Chondrocyte (in vitro differentiated cells): Measurements from ENCODE around the gene DNAH2. TPM values are rescaled to one million over a fixed set of nuclear protein-coding genes. Genes with fewer than 3 reads are reported as not detected.

Source experiments
- DNase-seq: peaks from one replicate; pipeline ENCODE4 v3.0.0; 2021; ENCODE audit warnings: mixed read lengths, low spot score
- H3K27ac Mint-ChIP-seq: one replicate; pipeline ENCODE4 v1.8.0; 2021; ENCODE audit warnings: mild to moderate bottlenecking, moderate library complexity, mixed read lengths; ENCODE audit not compliant: unreplicated experiment
- H3K27me3 Mint-ChIP-seq: 2 replicates; pipeline ENCODE4 v1.8.0; 2021; ENCODE audit warnings: low read depth, mixed read lengths
- H3K36me3 Mint-ChIP-seq: 2 replicates; pipeline ENCODE4 v1.8.0; 2021; ENCODE audit warnings: low read depth, mixed read lengths
- H3K4me1 Mint-ChIP-seq: 2 replicates; pipeline ENCODE4 v1.8.0; 2021; ENCODE audit warnings: low read depth, mild to moderate bottlenecking, mixed read lengths
- H3K4me3 Mint-ChIP-seq: one replicate; pipeline ENCODE4 v1.8.0; 2021; ENCODE audit warnings: mild to moderate bottlenecking, moderate library complexity, mixed read lengths; ENCODE audit not compliant: unreplicated experiment
- H3K9me3 Mint-ChIP-seq: 2 replicates; pipeline ENCODE4 v1.8.0; 2021; ENCODE audit warnings: low read depth, mixed read lengths
- CTCF ChIP-seq: fragments of 200-600 bp; sonication (generic); IDR thresholded peaks from 2 replicates; pipeline ENCODE4 v1.5.0; 2021; ENCODE audit warnings: antibody characterized with exemption, mild to moderate bottlenecking, moderate library complexity
- total RNA-seq: library from RNA; stranded (reverse); gene quantifications from 3 replicates; pipeline ENCODE4 v1.2.1, GENCODE V29; 2021

Gene DNAH2
- total RNA-seq, 1 donor from 2014 or later, result not detected

GRCh38 chr17:7703584-7704479 is 13.7 kb upstream of the DNAH2 start:
- Mint-ChIP-seq H3K9me3 (no peaks in the 10 kb centered on the region), H3K36me3 (peaks cover 2% of the 10 kb centered on the region), H3K4me3 (peak overlapping the region; percentile 78), H3K4me1 (peaks cover 27% of the 10 kb centered on the region), H3K27me3 (peaks cover 11% of the 10 kb centered on the region), H3K27ac (peak overlapping the region; percentile 54)
- DNase-seq, result no peak
- no peak for TF ChIP-seq CTCF

GRCh38 chr17:7704601-7705268 is 12.8 kb upstream of the DNAH2 start, which contains the start of gene EFNB3:
TSS of gene EFNB3 (plus strand) at chr17:7705202. CDS start at chr17:7705599, 397 bp downstream.
- Mint-ChIP-seq H3K9me3 (no peaks in the 10 kb centered on the region), H3K27ac (no peak within 1 kb of the TSS), H3K4me1 (peaks cover 27% of the 10 kb centered on the region), H3K4me3 (peak within 1 kb of the TSS; percentile 78), H3K27me3 (peaks cover 11% of the 10 kb centered on the region), H3K36me3 (peaks cover 2% of the 10 kb centered on the region)
- TF ChIP-seq CTCF, result no peak
- no peak for DNase-seq

- Mint-ChIP-seq H3K4me3 (peak overlapping the region; percentile 78), H3K27me3 (peaks cover 11% of the 10 kb centered on the region), H3K4me1 (peaks cover 27% of the 10 kb centered on the region), H3K27ac (no peak overlapping the region), H3K36me3 (peaks cover 2% of the 10 kb centered on the region), H3K9me3 (no peaks in the 10 kb centered on the region)
- peak; percentile 4 for TF ChIP-seq CTCF
- no peak for DNase-seq
Measured at GRCh38 chr17:7705269-7706255, 12.0 kb upstream of the DNAH2 start.

GRCh38 chr17:7706631-7707354 is 10.8 kb upstream of the DNAH2 start:
- Mint-ChIP-seq H3K27me3 (peaks cover 16% of the 10 kb centered on the region), H3K4me1 (peaks cover 27% of the 10 kb centered on the region), H3K27ac (no peak overlapping the region), H3K36me3 (peaks cover 2% of the 10 kb centered on the region), H3K4me3 (no peak overlapping the region), H3K9me3 (no peaks in the 10 kb centered on the region)
- DNase-seq, result peak; percentile 52
- no peak for TF ChIP-seq CTCF
